ENCODE data around the gene TRIM60.

Gene TRIM60

GRCh38 chr4:165052627-165053026, 20.8 kb downstream of the TRIM60 start:
- ChIA-PET POLR2A (interaction anchor here (0.6 kb wide), 1 partner anchor 44 kb away, joined by 5 read pairs; no protein-coding TSS in a partner anchor), CTCF (no interaction called here)
- DNase-seq (ENCODE audit: low read depth, low spot score), result no peak
- H3K4me3 ChIP-seq (ENCODE audit: low read depth, low read length), result no peak overlapping the region
- TF ChIP-seq CTCF (IDR thresholded peaks at IDR 0.05; ENCODE audit: insufficient read depth, low read length, missing control alignments), result no peak

- TF ChIP-seq CTCF (IDR thresholded peaks at IDR 0.05; ENCODE audit: insufficient read depth, low read length, missing control alignments), result no peak
These were observed 21.8 kb downstream of the TRIM60 start, which contains the start of gene TRIM75 for GRCh38 chr4:165053645-165054044. TSS of gene TRIM75 (plus strand) at chr4:165053866. CDS start at chr4:165059148, 5,282 bp downstream.

DNA sequence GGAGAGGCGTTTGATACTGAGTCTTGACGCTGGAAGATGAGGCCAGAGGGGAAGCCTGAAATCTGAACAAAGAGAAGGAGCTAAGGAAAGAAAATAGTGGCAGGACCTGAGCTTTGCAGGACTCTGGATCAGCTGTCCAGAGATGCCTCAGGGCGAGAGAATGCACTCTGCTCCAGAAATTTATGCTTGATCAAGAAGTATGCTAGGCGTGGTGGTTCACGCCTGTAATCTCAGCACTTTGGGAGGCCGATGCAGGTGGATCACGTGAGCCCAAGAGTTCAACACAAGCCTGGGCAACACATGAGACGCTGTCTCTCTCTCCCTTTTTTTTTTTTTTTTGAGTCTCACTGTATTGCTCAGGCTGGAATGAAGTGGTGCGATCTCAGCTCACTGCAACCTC, 23.8 kb downstream of the TRIM60 start:
- no peak for DNase-seq (ENCODE audit: low read depth, low spot score)
- H3K4me3 ChIP-seq (ENCODE audit: low read depth, low read length), result no peak overlapping the region
- TF ChIP-seq CTCF (IDR thresholded peaks at IDR 0.05; ENCODE audit: insufficient read depth, low read length, missing control alignments), result no peak
- POLR2A ChIA-PET, result no interaction called here
- CTCF ChIA-PET, result no interaction called here

More at GRCh38 chr4:165053645-165054044, 21.8 kb downstream of the TRIM60 start, which contains the start of gene TRIM75:
- no peak within 1 kb of the TSS for H3K4me3 ChIP-seq (ENCODE audit: low read depth, low read length)
- DNase-seq (ENCODE audit: low read depth, low spot score), result no peak
- ChIA-PET POLR2A (no interaction called here), CTCF (no interaction called here)

DNA sequence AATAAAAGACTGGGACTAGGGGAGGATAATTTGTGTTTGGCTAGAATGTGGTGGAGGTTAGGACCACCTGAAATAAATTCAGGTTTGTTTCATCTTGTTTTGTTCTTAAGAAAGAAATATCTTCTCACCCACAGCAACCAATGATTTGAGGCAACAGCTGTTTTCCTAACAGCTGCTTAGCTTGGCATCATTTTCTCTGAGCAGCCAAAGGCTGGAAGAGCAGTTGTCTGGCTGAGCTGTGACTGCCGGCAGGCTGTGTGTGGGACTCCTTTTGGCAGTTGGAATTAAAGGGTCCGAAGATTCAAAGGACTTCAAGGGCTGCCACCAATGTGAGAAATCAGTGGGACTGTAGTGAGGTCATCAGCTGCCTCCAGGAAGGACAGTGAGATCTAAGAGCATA, 26.9 kb downstream of the TRIM60 start:
- no peak for TF ChIP-seq CTCF (IDR thresholded peaks at IDR 0.05; ENCODE audit: insufficient read depth, low read length, missing control alignments)
- POLR2A ChIA-PET, result no interaction called here
- DNase-seq (ENCODE audit: low read depth, low spot score), result no peak
- no peak overlapping the region for H3K4me3 ChIP-seq (ENCODE audit: low read depth, low read length)
- CTCF ChIA-PET, result no interaction called here

DNA sequence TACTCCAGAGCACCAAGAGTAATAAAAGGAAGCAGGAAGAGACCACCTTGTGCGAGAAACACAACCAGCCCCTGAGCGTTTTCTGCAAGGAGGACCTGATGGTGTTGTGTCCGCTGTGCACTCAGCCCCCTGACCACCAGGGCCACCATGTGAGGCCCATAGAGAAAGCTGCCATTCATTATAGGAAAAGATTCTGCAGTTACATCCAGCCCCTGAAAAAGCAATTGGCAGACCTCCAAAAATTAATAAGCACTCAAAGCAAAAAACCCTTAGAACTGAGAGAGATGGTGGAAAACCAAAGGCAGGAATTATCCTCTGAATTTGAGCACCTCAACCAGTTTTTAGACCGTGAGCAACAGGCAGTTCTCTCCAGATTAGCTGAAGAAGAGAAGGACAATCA, 27.6 kb downstream of the TRIM60 start:
- CTCF ChIA-PET, result no interaction called here
- no peak overlapping the region for H3K4me3 ChIP-seq (ENCODE audit: low read depth, low read length)
- POLR2A ChIA-PET, result no interaction called here
- no peak for TF ChIP-seq CTCF (IDR thresholded peaks at IDR 0.05; ENCODE audit: insufficient read depth, low read length, missing control alignments)
- no peak for DNase-seq (ENCODE audit: low read depth, low spot score)

DNA sequence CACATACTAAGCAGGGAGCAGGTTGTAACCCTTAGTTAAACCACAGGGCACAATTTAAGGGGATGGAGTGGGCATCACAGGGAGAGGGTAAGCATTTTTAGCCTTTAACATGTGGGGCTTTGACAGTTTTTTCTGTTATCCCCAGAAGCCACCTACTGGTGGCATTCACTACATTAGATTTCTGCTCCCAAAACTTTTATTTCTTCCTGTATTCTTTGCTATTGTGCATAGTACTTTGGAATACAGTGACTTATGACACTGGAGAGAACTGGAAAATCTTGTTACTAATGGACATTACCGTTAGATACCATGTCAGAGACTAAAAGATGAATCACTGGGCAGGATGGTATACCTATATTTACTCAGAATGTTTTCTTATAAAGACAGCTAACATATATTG, 29.1 kb downstream of the TRIM60 start:
- TF ChIP-seq CTCF (IDR thresholded peaks at IDR 0.05; ENCODE audit: insufficient read depth, low read length, missing control alignments), result no peak
- ChIA-PET CTCF (no interaction called here), POLR2A (no interaction called here)
- no peak overlapping the region for H3K4me3 ChIP-seq (ENCODE audit: low read depth, low read length)
- no peak for DNase-seq (ENCODE audit: low read depth, low spot score)
